Mesenchymal stem cell (in vitro differentiated cells and primary cell): ENCODE results near the gene TOX2.

Source experiments
- DNase-seq: peaks from one replicate; pipeline ENCODE4 v3.0.0-alpha.2; 2013
- H2AFZ ChIP-seq: one replicate; pipeline ENCODE4 v1.6.1; 2013; ENCODE audit warnings: low read depth, mild to moderate bottlenecking, control low read depth, inconsistent platforms, low read length, moderate library complexity
- H2AK5ac ChIP-seq: 2 replicates; pipeline ENCODE4 v1.6.1; 2013; ENCODE audit warnings: low read length, moderate library complexity, mild to moderate bottlenecking, inconsistent platforms; ENCODE audit not compliant: severe bottlenecking
- H2BK120ac ChIP-seq: one replicate; pipeline ENCODE4 v1.6.1; 2013; ENCODE audit warnings: low read depth, mild to moderate bottlenecking, inconsistent platforms, low read length, moderate library complexity
- H2BK12ac ChIP-seq, 2 experiments: one replicate each; pipeline ENCODE4 v1.6.1; 2013; ENCODE audit warnings: inconsistent platforms in 2 of 2, low read length in 2 of 2, mild to moderate bottlenecking in 2 of 2, moderate library complexity in 2 of 2, control low read depth in 1 of 2
- H2BK15ac ChIP-seq: one replicate; pipeline ENCODE4 v1.6.1; 2013; ENCODE audit warnings: mild to moderate bottlenecking, low read depth, inconsistent platforms; ENCODE audit not compliant: poor library complexity, severe bottlenecking
- H2BK5ac ChIP-seq: 2 replicates; pipeline ENCODE4 v1.6.1; 2013; ENCODE audit warnings: low read depth, mild to moderate bottlenecking, low read length, control low read depth, inconsistent platforms; ENCODE audit not compliant: poor library complexity, severe bottlenecking
- H3K14ac ChIP-seq, 2 experiments: one replicate each; pipeline ENCODE4 v1.6.1; 2013; ENCODE audit warnings: inconsistent platforms in 2 of 2, low read length in 2 of 2, control low read depth in 1 of 2, mild to moderate bottlenecking in 1 of 2, moderate library complexity in 1 of 2
- H3K18ac ChIP-seq, 2 experiments: one replicate each; pipeline ENCODE4 v1.6.1; 2013; ENCODE audit warnings: inconsistent platforms in 2 of 2, low read length in 2 of 2, control low read depth in 1 of 2, low read depth in 1 of 2, mild to moderate bottlenecking in 1 of 2
- H3K23ac ChIP-seq, 2 experiments: one replicate each; pipeline ENCODE4 v1.6.1; 2013; ENCODE audit warnings: inconsistent platforms in 2 of 2, low read length in 2 of 2, mild to moderate bottlenecking in 2 of 2, moderate library complexity in 2 of 2, control low read depth in 1 of 2
- H3K27ac ChIP-seq: 2 replicates; pipeline ENCODE4 v1.5.1; 2013; ENCODE audit warnings: mild to moderate bottlenecking, moderate library complexity, low read length, control low read depth, inconsistent platforms; ENCODE audit not compliant: poor library complexity, severe bottlenecking
- H3K27me3 ChIP-seq, 2 experiments: 2 replicates each; pipeline versions ENCODE4 v1.6.1 to v1.7.0; 2013; ENCODE audit warnings: low read length in 2 of 2, mild to moderate bottlenecking in 2 of 2, moderate library complexity in 2 of 2, control low read depth in 1 of 2, inconsistent platforms in 1 of 2; ENCODE audit not compliant: control insufficient read depth in 1 of 2, insufficient read depth in 1 of 2
- H3K36me3 ChIP-seq, 2 experiments: 2 replicates each; pipeline versions ENCODE4 v1.6.1 to v1.7.0; 2013; ENCODE audit warnings: low read length in 2 of 2, control low read depth in 1 of 2, inconsistent platforms in 1 of 2, low read depth in 1 of 2, mild to moderate bottlenecking in 1 of 2; ENCODE audit not compliant: insufficient read depth in 2 of 2, control insufficient read depth in 1 of 2
- H3K4ac ChIP-seq, 2 experiments: one replicate each; pipeline ENCODE4 v1.6.1; 2013; ENCODE audit warnings: inconsistent platforms in 2 of 2, low read length in 2 of 2, mild to moderate bottlenecking in 2 of 2, moderate library complexity in 2 of 2, control low read depth in 1 of 2, low read depth in 1 of 2
- H3K4me1 ChIP-seq: 2 replicates; pipeline ENCODE4 v1.6.1; 2013; ENCODE audit warnings: low read depth, low read length, control low read depth; ENCODE audit not compliant: control insufficient read depth, insufficient read depth
- H3K4me2 ChIP-seq: 2 replicates; pipeline ENCODE4 v1.6.1; 2013; ENCODE audit warnings: low read length, mild to moderate bottlenecking, inconsistent platforms; ENCODE audit not compliant: poor library complexity, severe bottlenecking
- H3K4me3 ChIP-seq, 2 experiments: 2 replicates each; pipeline versions ENCODE4 v1.5.1 to v1.7.0; 2013; ENCODE audit warnings: low read length in 2 of 2, mild to moderate bottlenecking in 2 of 2, control low read depth in 1 of 2, low read depth in 1 of 2; ENCODE audit not compliant: insufficient read depth in 1 of 2
- H3K79me1 ChIP-seq: replicated peaks from 2 replicates; pipeline ENCODE4 v1.6.1; 2013; ENCODE audit warnings: mild to moderate bottlenecking, control low read depth, low read length, inconsistent platforms; ENCODE audit not compliant: poor library complexity, severe bottlenecking
- H3K9ac ChIP-seq: 2 replicates; pipeline ENCODE4 v1.7.0; 2013; ENCODE audit warnings: mild to moderate bottlenecking, low read length, moderate library complexity
- H3K9me3 ChIP-seq: 2 replicates; pipeline ENCODE4 v1.7.0; 2013; ENCODE audit warnings: mild to moderate bottlenecking, low read length; ENCODE audit not compliant: control insufficient read depth
- H4K8ac ChIP-seq: one replicate; pipeline ENCODE4 v1.6.1; 2013; ENCODE audit warnings: inconsistent platforms, mild to moderate bottlenecking, low read length, moderate library complexity
- H4K91ac ChIP-seq: one replicate; pipeline ENCODE4 v1.6.1; 2013; ENCODE audit warnings: mild to moderate bottlenecking, low read length, inconsistent platforms
- WGBS: methylation state at CpG from one replicate; pipeline ENCODE4 v1.1.7; 2013; ENCODE audit warnings: mixed read lengths; 5-methylcytosine and 5-hydroxymethylcytosine counted together

TOX2 gene

GRCh38 chr20:44054849-44055248, 140.2 kb downstream of the TOX2 start:
- Histone ChIP-seq H4K8ac (no peak overlapping the region), H3K9ac (no peak overlapping the region), H2BK120ac (no peak overlapping the region), H3K4me3 (peak overlapping the region in 1 of 2 experiments; percentile 19), H2BK15ac (no peak overlapping the region), H2AFZ (no peak overlapping the region), H3K23ac (no peak overlapping the region), H3K27me3 (peaks cover 0 to 31% of the 10 kb centered on the region in 2 experiments), H3K9me3 (peaks cover 39% of the 10 kb centered on the region), H3K14ac (no peak overlapping the region), H3K79me1 (no peaks in the 10 kb centered on the region), H3K4me2 (no peak overlapping the region), H4K91ac (no peak overlapping the region), H2BK5ac (no peak overlapping the region), H2BK12ac (no peak overlapping the region), H3K4me1 (no peaks in the 10 kb centered on the region), H3K36me3 (peaks cover 0 to 15% of the 10 kb centered on the region in 2 experiments), H3K18ac (no peak overlapping the region), H3K27ac (no peak overlapping the region), H2AK5ac (no peak overlapping the region), H3K4ac (no peak overlapping the region)
- no peak for DNase-seq
- 98% methylated on average over 3 of the region's 3 CpGs for WGBS

DNA sequence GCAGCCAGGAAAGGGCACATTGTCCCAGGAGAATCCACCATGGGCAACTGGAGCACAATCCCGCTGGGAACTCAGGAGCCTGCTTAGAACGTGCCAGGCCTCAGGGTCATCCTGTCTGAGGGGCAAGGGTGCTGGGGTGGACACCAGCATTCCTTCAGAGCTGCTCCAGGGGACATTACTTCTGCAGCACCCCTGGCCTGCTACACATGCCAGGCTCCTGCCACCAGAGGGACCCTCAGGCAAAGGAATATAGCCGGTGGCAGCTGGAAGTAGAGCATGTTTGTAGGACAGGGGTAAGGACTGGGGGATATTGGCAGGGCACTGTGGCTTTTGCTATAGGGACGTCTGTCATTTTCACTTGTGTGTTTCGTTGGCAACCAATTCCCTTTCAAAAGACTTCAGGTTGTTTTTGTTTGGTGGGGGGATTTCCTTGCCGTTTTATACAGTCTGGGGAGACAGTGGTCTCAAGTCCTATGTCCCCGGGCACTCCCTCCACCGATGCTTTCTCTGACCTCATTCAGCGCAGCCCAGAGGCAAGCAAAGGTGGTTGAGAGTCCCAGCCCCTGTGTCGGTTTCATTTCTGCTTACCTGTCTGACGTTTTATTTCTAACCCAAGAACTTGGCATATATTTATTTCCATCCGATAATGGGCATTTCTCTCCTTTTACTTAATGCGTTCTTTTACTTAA, 141.5 kb downstream of the TOX2 start:
- WGBS, result 68% methylated on average over 12 of the region's 13 CpGs
- Histone ChIP-seq H3K27me3 (peaks cover 0 to 31% of the 10 kb centered on the region in 2 experiments), H2BK120ac (no peak overlapping the region), H3K79me1 (no peaks in the 10 kb centered on the region), H4K91ac (no peak overlapping the region), H3K18ac (no peak overlapping the region), H3K14ac (no peak overlapping the region), H3K27ac (no peak overlapping the region), H4K8ac (no peak overlapping the region), H3K36me3 (peaks cover 0 to 15% of the 10 kb centered on the region in 2 experiments), H3K9me3 (peaks cover 39% of the 10 kb centered on the region), H3K9ac (no peak overlapping the region), H2BK5ac (no peak overlapping the region), H3K4me2 (no peak overlapping the region), H2AFZ (no peak overlapping the region), H2AK5ac (no peak overlapping the region), H3K23ac (no peak overlapping the region), H3K4me1 (no peaks in the 10 kb centered on the region), H3K4ac (no peak overlapping the region), H2BK15ac (no peak overlapping the region), H2BK12ac (no peak overlapping the region), H3K4me3 (peak overlapping the region in 1 of 2 experiments; percentile 20)
- DNase-seq, result peak; percentile 8

- Histone ChIP-seq H2AFZ (no peak overlapping the region), H2AK5ac (no peak overlapping the region), H4K91ac (no peak overlapping the region), H2BK15ac (no peak overlapping the region), H3K14ac (peak overlapping the region in 1 of 2 experiments; percentile 41), H3K27ac (no peak overlapping the region), H3K18ac (no peak overlapping the region), H4K8ac (no peak overlapping the region), H2BK120ac (no peak overlapping the region), H3K27me3 (peaks cover 0 to 25% of the 10 kb centered on the region in 2 experiments), H3K4me3 (peak overlapping the region in 1 of 2 experiments; percentile 35), H3K9ac (no peak overlapping the region), H3K4ac (no peak overlapping the region), H3K4me1 (no peaks in the 10 kb centered on the region), H3K9me3 (peaks cover 39% of the 10 kb centered on the region), H3K23ac (no peak overlapping the region), H2BK5ac (no peak overlapping the region), H3K36me3 (peaks cover 0 to 12% of the 10 kb centered on the region in 2 experiments), H2BK12ac (no peak overlapping the region), H3K79me1 (no peaks in the 10 kb centered on the region), H3K4me2 (no peak overlapping the region)
- DNase-seq, result peak; percentile 42
- WGBS, result 91% methylated on average over 5 of the region's 5 CpGs
Observed at GRCh38 chr20:44057698-44058675, 143.3 kb downstream of the TOX2 start.
